Heart left ventricle (tissue), 16 donors: ENCODE measurements around the gene PROP1. TPM values are rescaled to one million over a fixed set of nuclear protein-coding genes. Genes with fewer than 3 reads are reported as not detected.

ENCODE experiments used
- ATAC-seq, 4 donors: fragments of 200-7000 bp; cut with Tn5 transposase; one replicate each; pipeline ENCODE4 v1.9.1; 2020 to 2022; ENCODE audit warnings: moderate library complexity in 4 of 4, mild to moderate bottlenecking in 3 of 4, moderate number of reproducible peaks in 1 of 4
- DNase-seq, 5 donors: peaks; one replicate each; pipeline ENCODE4 v3.0.0-alpha.2; 2020
- H3K27ac ChIP-seq, 12 donors: fragments of 200-600 bp; sonication (generic) in 4 of 12; one replicate each; pipeline versions ENCODE4 v1.5.0 to v1.8.0; 2016 to 2022; ENCODE audit warnings: mild to moderate bottlenecking in 2 of 12
- H3K27me3 ChIP-seq, 9 donors: fragments of 200-600 bp; sonication (generic) in 2 of 9; one replicate each; pipeline versions ENCODE4 v1.5.1 to v1.8.0; 2016 to 2022; ENCODE audit warnings: mild to moderate bottlenecking in 3 of 9
- H3K36me3 ChIP-seq, 9 donors: fragments of 200-600 bp; sonication (generic) in 2 of 9; one replicate each; pipeline versions ENCODE4 v1.5.0 to v1.8.0; 2018 to 2022; ENCODE audit warnings: mild to moderate bottlenecking in 2 of 9
- H3K4me1 ChIP-seq, 12 donors: fragments of 200-600 bp; sonication (generic) in 4 of 12; one replicate each; pipeline versions ENCODE4 v1.5.0 to v1.8.0; 2016 to 2022; ENCODE audit warnings: mild to moderate bottlenecking in 3 of 12
- H3K4me3 ChIP-seq, 12 donors: fragments of 200-600 bp; sonication (generic) in 4 of 12; one replicate each; pipeline versions ENCODE4 v1.5.0 to v1.8.0; 2017 to 2022; ENCODE audit warnings: mild to moderate bottlenecking in 9 of 12, moderate library complexity in 4 of 12
- H3K9me3 ChIP-seq, 12 donors: fragments of 200-600 bp; sonication (generic) in 4 of 12; one replicate each; pipeline versions ENCODE4 v1.5.0 to v1.8.0; 2016 to 2022; ENCODE audit warnings: mild to moderate bottlenecking in 1 of 12
- CTCF ChIP-seq, 12 donors: fragments of 200-600 bp; sonication (generic) in 4 of 12; IDR thresholded peaks; one replicate each; pipeline versions ENCODE4 v1.5.0 to v1.8.0; 2018 to 2022; ENCODE audit warnings: antibody characterized with exemption in 12 of 12, mild to moderate bottlenecking in 5 of 12
- POLR2A ChIP-seq, 2 donors: fragments of 450-650 bp; IDR thresholded peaks; one replicate each; pipeline ENCODE4 v1.6.1; 2017; ENCODE audit warnings: antibody characterized with exemption in 2 of 2, mild to moderate bottlenecking in 2 of 2, moderate library complexity in 2 of 2
- WGBS, 4 donors: extraction: QIAGEN DNeasy Blood & Tissue Kit in 2 of 4; methylation state at CpG; one replicate each; pipeline versions ENCODE4 v1.1.5 to v1.1.7; 2013 to 2018; 5-methylcytosine and 5-hydroxymethylcytosine counted together
- intact Hi-C, 10 donors: fragments of 100-400 bp; cut with DNase I; formaldehyde crosslinking; loops; one replicate each; pipeline versions ENCODE4 v1.11.1 to v1.14.2; 2022
- polyA plus RNA-seq, 2 donors: library from polyadenylated mRNA; stranded (reverse); fragments of 200-250 nt; gene quantifications; one replicate each; pipeline ENCODE4 v1.2.3, GENCODE V29; 2013
- total RNA-seq, 9 donors: library from RNA; depleted of rRNA in 2 of 9; stranded (reverse); fragments of >200 nt in 2 of 9; fragmentation: NEBNext Ultra II Directional in 3 of 9; extraction: Animal tissue kit (Norgen Biotek cat#: 25700) in 3 of 9; gene quantifications; one replicate each; pipeline versions ENCODE4 v1.1.0 to v1.2.4, GENCODE V29; 2016 to 2023
- donor health status: ischemic (EF 13 %, LVEDD 7.1; RV severe dilation, severe dysfunction).
- donor health status: healthy with polysubstance abuse.
- donor health status: DM: no; HTN: yes; CAD: no.
- donor health status: DM: no; HTN: no; CAD: no.
- donor health status: ischemic (EF 25% LVEDD 6.9; RV normal size, moderate dysfunction).
- donor health status: ischemic (EF 25% LVEDD 5.7; RV mildly dilated, moderate dysfunction).
- donor health status: healthy.
- donor health status: DM: yes; HTN: yes; CAD: no.
- donor health status: ischemic (EF 35%, LVEDD 5.7; RV mildly dilated, moderate dysfunction).
- donor health status: nonischemic (EF 11% LVEDD 7.7; RV severe dilation, severe dysfunction).
- donor health status: DM: yes; HTN: yes; CAD: no.
- donor health status: PGD.
- donor health status: ischemic (EF 29% LVEDD 5.4; RV normal size, mild dysfunction).
- donor health status: nonischemic (EF 23%, LVEDD 6.1; RV moderate dilation, normal function).

PROP1 gene
- total and polyA plus RNA-seq, 11 donors = not detected

DNA sequence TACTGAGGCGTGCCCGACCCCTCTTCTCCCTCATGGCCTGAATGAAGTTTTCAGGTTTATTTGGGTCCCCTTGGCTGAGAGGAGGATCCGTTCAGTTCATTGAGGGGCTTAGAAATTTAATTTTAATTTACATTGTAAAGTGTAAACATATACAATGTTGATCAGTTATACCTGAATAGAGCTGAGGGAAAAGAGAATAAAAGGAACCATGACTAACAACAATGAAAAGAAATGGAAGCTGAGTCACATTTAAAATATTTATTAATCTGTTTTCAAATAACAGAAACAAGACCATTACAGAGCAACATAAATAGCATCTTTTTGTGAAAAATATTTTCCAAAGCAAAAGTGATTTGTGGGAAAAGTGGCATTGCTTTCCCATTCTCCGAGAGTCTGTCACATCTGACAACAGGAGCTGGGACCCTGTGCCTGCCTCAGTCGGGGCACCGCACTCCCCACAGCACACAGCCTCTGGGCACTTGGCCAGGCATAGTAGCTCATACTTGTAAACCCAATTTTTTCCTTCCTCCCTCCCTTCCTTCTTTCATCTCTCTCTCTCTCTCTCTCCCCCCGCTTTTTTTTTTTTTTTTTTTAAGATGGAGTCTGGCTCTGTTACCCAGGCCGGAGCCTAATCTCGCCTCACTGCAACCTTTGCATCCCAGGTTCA is 28.7 kb downstream of the PROP1 start:
- H3K36me3 ChIP-seq = no peaks in the 10 kb centered on the region
- DNase-seq = no peak
- H3K27me3 ChIP-seq = peaks cover 0 to 11% (median 0%) of the 10 kb centered on the region in 9 donors
- ATAC-seq = no peak
- intact Hi-C loops = no loop called here
- H3K27ac ChIP-seq = no peak overlapping the region
- no peak overlapping the region for H3K4me3 ChIP-seq
- H3K4me1 ChIP-seq = no peaks in the 10 kb centered on the region
- no peaks in the 10 kb centered on the region for H3K9me3 ChIP-seq
- TF ChIP-seq POLR2A (IDR thresholded peaks at IDR 0.05) (no peak), CTCF (IDR thresholded peaks at IDR 0.05) (no peak)
- WGBS, 4 donors = 85 to 91% (median 88%) methylated on average over 9 of the region's 9 CpGs

- intact Hi-C loops = no loop called here
- no peak overlapping the region for H3K4me3 ChIP-seq
- DNase-seq = no peak
- no peak overlapping the region for H3K27ac ChIP-seq
- H3K4me1 ChIP-seq = no peaks in the 10 kb centered on the region
- no peaks in the 10 kb centered on the region for H3K36me3 ChIP-seq
- WGBS, 4 donors = 73 to 81% (median 80%) methylated on average over 7 of the region's 7 CpGs
- H3K27me3 ChIP-seq = peaks cover 0 to 11% (median 0%) of the 10 kb centered on the region in 9 donors
- TF ChIP-seq CTCF (IDR thresholded peaks at IDR 0.05) = no peak
- TF ChIP-seq POLR2A (IDR thresholded peaks at IDR 0.05) = no peak
- no peaks in the 10 kb centered on the region for H3K9me3 ChIP-seq
- ATAC-seq = no peak
Measured at GRCh38 chr5:177966839-177967166, 29.2 kb downstream of the PROP1 start.

GRCh38 chr5:177966009-177966838 is 29.8 kb downstream of the PROP1 start:
- 79 to 84% (median 80%) methylated on average over 19 of the region's 19 CpGs for WGBS, 4 donors
- no peak for DNase-seq
- no peak for ATAC-seq
- Histone ChIP-seq H3K4me3 (no peak overlapping the region), H3K27ac (no peak overlapping the region), H3K27me3 (peaks cover 0 to 5% (median 0%) of the 10 kb centered on the region in 9 donors), H3K9me3 (no peaks in the 10 kb centered on the region), H3K4me1 (no peaks in the 10 kb centered on the region), H3K36me3 (no peaks in the 10 kb centered on the region)
- intact Hi-C loops = no loop called here
- TF ChIP-seq POLR2A (IDR thresholded peaks at IDR 0.05) = no peak

DNA sequence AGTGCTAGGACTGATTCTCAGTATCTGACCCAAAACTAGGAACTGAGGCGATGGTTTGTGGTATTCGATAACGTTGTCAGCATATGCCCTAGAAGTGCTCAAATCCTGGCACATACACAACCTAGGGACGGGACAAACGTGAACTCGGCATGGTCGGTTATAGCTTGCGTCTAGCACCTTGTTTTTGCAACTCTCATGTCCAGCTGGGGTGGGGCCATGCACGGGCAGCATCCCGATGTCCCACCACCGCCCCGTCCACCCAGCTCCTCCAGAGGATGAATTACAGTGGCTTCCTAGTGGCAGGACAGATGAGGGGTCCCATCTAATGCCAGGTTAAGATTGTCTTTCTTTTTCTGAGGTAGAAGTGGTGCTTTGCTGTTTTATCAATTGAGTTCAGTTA is 31.6 kb downstream of the PROP1 start:
- H3K9me3 ChIP-seq = no peaks in the 10 kb centered on the region
- intact Hi-C loops = no loop called here
- DNase-seq (no peak), ATAC-seq (no peak)
- no peak overlapping the region for H3K4me3 ChIP-seq
- TF ChIP-seq CTCF (IDR thresholded peaks at IDR 0.05) (no peak), POLR2A (IDR thresholded peaks at IDR 0.05) (no peak)
- H3K27me3 ChIP-seq = no peaks in the 10 kb centered on the region
- H3K36me3 ChIP-seq = no peaks in the 10 kb centered on the region
- H3K27ac ChIP-seq = no peak overlapping the region
- no peaks in the 10 kb centered on the region for H3K4me1 ChIP-seq
- 91 to 96% (median 93%) methylated on average over 12 of the region's 12 CpGs for WGBS, 4 donors
